Esophagus (tissue), 2 donors: ENCODE results near the gene HPGD. TPM values are rescaled to one million over a fixed set of nuclear protein-coding genes. Genes with fewer than 3 reads are reported as not detected.

Experiments
- H3K27ac ChIP-seq, 2 donors: one replicate each; pipeline ENCODE4 v1.5.1; 2013; ENCODE audit warnings: low read depth in 2 of 2, mild to moderate bottlenecking in 2 of 2, inconsistent platforms in 1 of 2, low read length in 1 of 2, moderate library complexity in 1 of 2
- H3K27me3 ChIP-seq, 2 donors: one replicate each; pipeline ENCODE4 v1.6.1; 2013; ENCODE audit warnings: low read length in 2 of 2, control low read depth in 1 of 2, mild to moderate bottlenecking in 1 of 2; ENCODE audit not compliant: insufficient read depth in 2 of 2, control insufficient read depth in 1 of 2
- H3K36me3 ChIP-seq, 2 donors: one replicate each; pipeline ENCODE4 v1.6.1; 2013; ENCODE audit warnings: low read length in 1 of 2; ENCODE audit not compliant: control insufficient read depth in 2 of 2, insufficient read depth in 2 of 2
- H3K4me1 ChIP-seq, 2 donors: one replicate each; pipeline ENCODE4 v1.6.1; 2013; ENCODE audit warnings: low read length in 1 of 2; ENCODE audit not compliant: control insufficient read depth in 2 of 2, insufficient read depth in 2 of 2
- H3K4me3 ChIP-seq, 2 donors: one replicate each; pipeline ENCODE4 v1.5.1; 2013; ENCODE audit warnings: low read length in 2 of 2, mild to moderate bottlenecking in 2 of 2, low read depth in 1 of 2, moderate library complexity in 1 of 2
- H3K9me3 ChIP-seq, 2 donors: one replicate each; pipeline ENCODE4 v1.6.1; 2013; ENCODE audit warnings: mild to moderate bottlenecking in 2 of 2, low read depth in 1 of 2, low read length in 1 of 2, moderate library complexity in 1 of 2; ENCODE audit not compliant: control insufficient read depth in 2 of 2, insufficient read depth in 1 of 2
- WGBS, 2 donors: extraction: QIAGEN DNeasy Blood & Tissue Kit; methylation state at CpG; one replicate each; pipeline ENCODE4 v1.1.7; 2013; 5-methylcytosine and 5-hydroxymethylcytosine counted together
- polyA plus RNA-seq, 2 donors: library from polyadenylated mRNA; stranded (reverse); fragments of 200-250 nt; gene quantifications; one replicate each; pipeline ENCODE4 v1.2.3, GENCODE V29; 2013
- donor health status: healthy with polysubstance abuse.
- donor health status: Bipolar disorder and iron deficiency.

The HPGD gene
- polyA plus RNA-seq: 100 to 1,000 TPM in 1 of 2 donors, 10 to 100 TPM in 1; 60.9 to 164 TPM

- Histone ChIP-seq H3K4me1 (no peaks in the 10 kb centered on the region), H3K9me3 (no peaks in the 10 kb centered on the region), H3K27me3 (no peaks in the 10 kb centered on the region), H3K4me3 (peak within 1 kb of the TSS; percentile 58 to 80), H3K36me3 (no peaks in the 10 kb centered on the region), H3K27ac (peak within 1 kb of the TSS; percentile 73 to 87)
- 1% methylated on average over 59 to 60 of the region's 60 CpGs for WGBS, 2 donors
Measured at GRCh38 chr4:174522183-174523024, at the start of gene HPGD. Gene HPGD, minus strand, starts transcription at chr4:174522488. Its CDS starts 37 bp downstream, at chr4:174522451.

GRCh38 chr4:174564529-174564928, 42.2 kb upstream of the HPGD start:
- 39 to 41% methylated on average over 2 of the region's 2 CpGs for WGBS, 2 donors
- Histone ChIP-seq H3K27ac (no peak overlapping the region), H3K36me3 (no peaks in the 10 kb centered on the region), H3K4me3 (no peak overlapping the region), H3K9me3 (no peaks in the 10 kb centered on the region), H3K27me3 (no peaks in the 10 kb centered on the region), H3K4me1 (no peaks in the 10 kb centered on the region)

GRCh38 chr4:174563399-174563798, 41.1 kb upstream of the HPGD start:
- 81 to 88% methylated on average over 1 of the region's 1 CpG for WGBS, 2 donors
- H3K4me3 ChIP-seq: no peak overlapping the region

GRCh38 chr4:174561560-174561959, 39.3 kb upstream of the HPGD start:
- Histone ChIP-seq H3K4me1 (no peaks in the 10 kb centered on the region), H3K27ac (no peak overlapping the region), H3K36me3 (no peaks in the 10 kb centered on the region), H3K4me3 (no peak overlapping the region), H3K9me3 (no peaks in the 10 kb centered on the region), H3K27me3 (no peaks in the 10 kb centered on the region)
- 39 to 45% methylated on average over 2 of the region's 2 CpGs for WGBS, 2 donors

More at GRCh38 chr4:174563399-174563798, 41.1 kb upstream of the HPGD start:
- H3K27ac ChIP-seq: peak overlapping the region in 1 of 2 donors; percentile 23
- H3K27me3 ChIP-seq: no peaks in the 10 kb centered on the region
- H3K4me1 ChIP-seq: no peaks in the 10 kb centered on the region
- no peaks in the 10 kb centered on the region for H3K36me3 ChIP-seq
- H3K9me3 ChIP-seq: no peaks in the 10 kb centered on the region

- peak overlapping the region; percentile 73 to 74 for H3K27ac ChIP-seq
- no peaks in the 10 kb centered on the region for H3K4me1 ChIP-seq
- H3K9me3 ChIP-seq: no peaks in the 10 kb centered on the region
- no peaks in the 10 kb centered on the region for H3K36me3 ChIP-seq
- H3K4me3 ChIP-seq: no peak overlapping the region
- 34 to 45% methylated on average over 2 of the region's 2 CpGs for WGBS, 2 donors
- H3K27me3 ChIP-seq: no peaks in the 10 kb centered on the region
Measured at GRCh38 chr4:174559894-174560293, 37.6 kb upstream of the HPGD start.

GRCh38 chr4:174555789-174556630, 33.7 kb upstream of the HPGD start:
- H3K4me1 ChIP-seq: no peaks in the 10 kb centered on the region
- no peak overlapping the region for H3K27ac ChIP-seq
- H3K36me3 ChIP-seq: no peaks in the 10 kb centered on the region
- no peaks in the 10 kb centered on the region for H3K27me3 ChIP-seq
- 78 to 83% methylated on average over 4 of the region's 4 CpGs for WGBS, 2 donors
- no peak overlapping the region for H3K4me3 ChIP-seq
- no peaks in the 10 kb centered on the region for H3K9me3 ChIP-seq

- H3K36me3 ChIP-seq: no peaks in the 10 kb centered on the region
- no peaks in the 10 kb centered on the region for H3K4me1 ChIP-seq
- H3K4me3 ChIP-seq: no peak overlapping the region
- H3K27me3 ChIP-seq: no peaks in the 10 kb centered on the region
- no peak overlapping the region for H3K27ac ChIP-seq
- no peaks in the 10 kb centered on the region for H3K9me3 ChIP-seq
Measured at GRCh38 chr4:174554231-174554728, 32.0 kb upstream of the HPGD start.

GRCh38 chr4:174553828-174554227, 31.5 kb upstream of the HPGD start:
- no peaks in the 10 kb centered on the region for H3K9me3 ChIP-seq
- no peaks in the 10 kb centered on the region for H3K36me3 ChIP-seq
- H3K27me3 ChIP-seq: no peaks in the 10 kb centered on the region
- no peaks in the 10 kb centered on the region for H3K4me1 ChIP-seq
- H3K27ac ChIP-seq: no peak overlapping the region
- WGBS, 2 donors: 24 to 51% methylated on average over 2 of the region's 2 CpGs
- no peak overlapping the region for H3K4me3 ChIP-seq

- Histone ChIP-seq H3K27me3 (no peaks in the 10 kb centered on the region), H3K27ac (no peak overlapping the region), H3K4me3 (no peak overlapping the region), H3K36me3 (no peaks in the 10 kb centered on the region), H3K9me3 (no peaks in the 10 kb centered on the region), H3K4me1 (no peaks in the 10 kb centered on the region)
- 80 to 81% methylated on average over 2 of the region's 2 CpGs for WGBS, 2 donors
Measured at GRCh38 chr4:174553031-174553430, 30.7 kb upstream of the HPGD start.
